SJCRH30 (cell line): Measurements from ENCODE around the gene PLCB1. TPM values are rescaled to one million over a fixed set of nuclear protein-coding genes. Genes with fewer than 3 reads are reported as not detected.
"Not testable (repeated sequence)": the region's sequence is repeated elsewhere in the genome, so short reads cannot be mapped to it uniquely, and the experiment has no call there.

Source experiments
- DNase-seq, 2 experiments: peaks; one replicate each; pipeline ENCODE4 v3.0.0-alpha.2; 2015 to 2020
- H3K27ac ChIP-seq: fragments of 250-450 bp; sonication (Bioruptor Pico); 2 replicates; pipeline ENCODE4 v1.5.1; 2020; ENCODE audit warnings: mild to moderate bottlenecking, moderate library complexity
- H3K27me3 ChIP-seq: fragments of 250-450 bp; sonication (Bioruptor Pico); 2 replicates; pipeline ENCODE4 v1.5.1; 2020; ENCODE audit warnings: mild to moderate bottlenecking, moderate library complexity
- H3K36me3 ChIP-seq: fragments of 250-450 bp; sonication (Bioruptor Pico); 2 replicates; pipeline ENCODE4 v1.5.1; 2020; ENCODE audit warnings: mild to moderate bottlenecking, moderate library complexity
- H3K4me1 ChIP-seq: fragments of 250-450 bp; sonication (Bioruptor Pico); 2 replicates; pipeline ENCODE4 v1.5.1; 2020; ENCODE audit warnings: mild to moderate bottlenecking, moderate library complexity
- H3K4me3 ChIP-seq: fragments of 250-450 bp; sonication (Bioruptor Pico); 2 replicates; pipeline ENCODE4 v1.5.1; 2020; ENCODE audit warnings: mild to moderate bottlenecking, moderate library complexity
- H3K9me3 ChIP-seq: fragments of 250-450 bp; sonication (Bioruptor Pico); replicated peaks from 2 replicates; pipeline ENCODE4 v1.5.1; 2020; ENCODE audit warnings: mild to moderate bottlenecking, moderate library complexity
- total RNA-seq: library from RNA; depleted of rRNA; stranded (reverse); fragments of >200 nt; shearing (Covaris generic); gene quantifications from 2 replicates; pipeline ENCODE4 v1.2.3, GENCODE V29; 2014; rRNA removed

The PLCB1 gene
- total RNA-seq, result 11.0 and 13.4 TPM in 2 replicates

GRCh38 chr20:8131598-8132483 lies at the start of gene PLCB1:
PLCB1 (plus strand) TSS chr20:8132266; CDS start chr20:8132652, 386 bp downstream.
- Histone ChIP-seq H3K4me1 (no peaks in the 10 kb centered on the region), H3K27ac (0 out of 2 replicates have a peak within 1 kb of the TSS, but pooled peaks have one; percentile 18), H3K9me3 (no peaks in the 10 kb centered on the region), H3K27me3 (no peaks in the 10 kb centered on the region), H3K36me3 (no peaks in the 10 kb centered on the region), H3K4me3 (peak within 1 kb of the TSS; percentile 70)
- peak; percentile 81 to 90 for DNase-seq

GRCh38 chr20:8082989-8083388 lies 49.1 kb upstream of the PLCB1 start:
- Histone ChIP-seq H3K36me3 (no peaks in the 10 kb centered on the region), H3K27me3 (no peaks in the 10 kb centered on the region), H3K4me3 (no peak overlapping the region), H3K4me1 (peaks cover 14% of the 10 kb centered on the region), H3K27ac (peak overlapping the region; percentile 21; the same call in 1 of the 2 replicates), H3K9me3 (no peaks in the 10 kb centered on the region)
- peak; percentile 27 to 76 for DNase-seq

GRCh38 chr20:8089668-8090067 lies 42.4 kb upstream of the PLCB1 start:
- Histone ChIP-seq H3K4me3 (no peak overlapping the region), H3K36me3 (no peaks in the 10 kb centered on the region), H3K9me3 (no peaks in the 10 kb centered on the region), H3K4me1 (no peaks in the 10 kb centered on the region), H3K27ac (no peak overlapping the region), H3K27me3 (no peaks in the 10 kb centered on the region)
- DNase-seq, result no peak

GRCh38 chr20:8094415-8094818 lies 37.6 kb upstream of the PLCB1 start:
- H3K27ac ChIP-seq, result no peak overlapping the region
- no peaks in the 10 kb centered on the region for H3K9me3 ChIP-seq
- H3K4me3 ChIP-seq, result no peak overlapping the region
- H3K27me3 ChIP-seq, result no peaks in the 10 kb centered on the region
- H3K36me3 ChIP-seq, result no peaks in the 10 kb centered on the region
- DNase-seq, result peak in 1 of 2 experiments; percentile 27
- H3K4me1 ChIP-seq, result no peaks in the 10 kb centered on the region

GRCh38 chr20:8094850-8095249 lies 37.2 kb upstream of the PLCB1 start:
- H3K27ac ChIP-seq, result no peak overlapping the region
- no peak for DNase-seq
- no peaks in the 10 kb centered on the region for H3K27me3 ChIP-seq
- no peaks in the 10 kb centered on the region for H3K4me1 ChIP-seq
- H3K4me3 ChIP-seq, result no peak overlapping the region
- no peaks in the 10 kb centered on the region for H3K9me3 ChIP-seq
- H3K36me3 ChIP-seq, result no peaks in the 10 kb centered on the region

- no peak for DNase-seq
- Histone ChIP-seq H3K9me3 (no peaks in the 10 kb centered on the region), H3K27me3 (no peaks in the 10 kb centered on the region), H3K27ac (no peak overlapping the region), H3K4me1 (no peaks in the 10 kb centered on the region), H3K4me3 (no peak overlapping the region), H3K36me3 (no peaks in the 10 kb centered on the region)
These were observed 36.2 kb upstream of the PLCB1 start for GRCh38 chr20:8095648-8096572.

GRCh38 chr20:8097307-8097706 lies 34.8 kb upstream of the PLCB1 start:
- H3K4me3 ChIP-seq, result no peak overlapping the region
- H3K27ac ChIP-seq, result no peak overlapping the region
- no peaks in the 10 kb centered on the region for H3K4me1 ChIP-seq
- no peaks in the 10 kb centered on the region for H3K36me3 ChIP-seq
- no peaks in the 10 kb centered on the region for H3K9me3 ChIP-seq
- DNase-seq, result no peak
- H3K27me3 ChIP-seq, result no peaks in the 10 kb centered on the region

GRCh38 chr20:8104252-8104651 lies 27.8 kb upstream of the PLCB1 start:
- H3K4me1 ChIP-seq, result no peaks in the 10 kb centered on the region
- H3K27ac ChIP-seq, result no peak overlapping the region
- DNase-seq, result no peak
- 0 out of 2 replicates have a peak, but pooled peaks cover 3% of the 10 kb centered on the region for H3K9me3 ChIP-seq
- no peaks in the 10 kb centered on the region for H3K36me3 ChIP-seq
- no peak overlapping the region for H3K4me3 ChIP-seq
- H3K27me3 ChIP-seq, result no peaks in the 10 kb centered on the region

GRCh38 chr20:8114612-8115011 lies 17.5 kb upstream of the PLCB1 start:
- not testable (repeated sequence) for H3K9me3 ChIP-seq, H3K36me3 ChIP-seq, H3K27ac ChIP-seq, DNase-seq, H3K4me1 ChIP-seq, H3K27me3 ChIP-seq
- peak overlapping the region; percentile 42 for H3K4me3 ChIP-seq

- DNase-seq, result no peak
- Histone ChIP-seq H3K4me1 (no peaks in the 10 kb centered on the region), H3K27ac (no peak overlapping the region), H3K27me3 (no peaks in the 10 kb centered on the region), H3K9me3 (0 out of 2 replicates have a peak, but pooled peaks cover 3% of the 10 kb centered on the region), H3K4me3 (no peak overlapping the region), H3K36me3 (no peaks in the 10 kb centered on the region)
These were observed 16.6 kb upstream of the PLCB1 start for GRCh38 chr20:8115436-8115835.

GRCh38 chr20:8116067-8116811 lies 15.8 kb upstream of the PLCB1 start:
- H3K9me3 ChIP-seq, result 0 out of 2 replicates have a peak, but pooled peaks cover 3% of the 10 kb centered on the region
- H3K36me3 ChIP-seq, result no peaks in the 10 kb centered on the region
- H3K27me3 ChIP-seq, result no peaks in the 10 kb centered on the region
- DNase-seq, result no peak
- H3K4me1 ChIP-seq, result no peaks in the 10 kb centered on the region
- H3K4me3 ChIP-seq, result no peak overlapping the region
- H3K27ac ChIP-seq, result no peak overlapping the region

GRCh38 chr20:8117636-8118035 lies 14.4 kb upstream of the PLCB1 start:
- no peak for DNase-seq
- no peak overlapping the region for H3K4me3 ChIP-seq
- no peaks in the 10 kb centered on the region; the same call in 1 of the 2 replicates for H3K36me3 ChIP-seq
- H3K4me1 ChIP-seq, result no peaks in the 10 kb centered on the region
- H3K27me3 ChIP-seq, result peaks cover 4% of the 10 kb centered on the region; the same call in 1 of the 2 replicates
- 0 out of 2 replicates have a peak, but pooled peaks cover 3% of the 10 kb centered on the region for H3K9me3 ChIP-seq
- no peak overlapping the region for H3K27ac ChIP-seq

- Histone ChIP-seq H3K27ac (no peak overlapping the region), H3K4me3 (no peak overlapping the region), H3K27me3 (peaks cover 4% of the 10 kb centered on the region; the same call in 1 of the 2 replicates), H3K9me3 (0 out of 2 replicates have a peak, but pooled peaks cover 3% of the 10 kb centered on the region), H3K4me1 (no peaks in the 10 kb centered on the region), H3K36me3 (no peaks in the 10 kb centered on the region; the same call in 1 of the 2 replicates)
- DNase-seq, result no peak
These were observed 14.0 kb upstream of the PLCB1 start for GRCh38 chr20:8118039-8118438.

- no peak for DNase-seq
- H3K4me3 ChIP-seq, result no peak overlapping the region
- 0 out of 2 replicates have a peak, but pooled peaks cover 3% of the 10 kb centered on the region for H3K9me3 ChIP-seq
- H3K36me3 ChIP-seq, result no peaks in the 10 kb centered on the region; the same call in 1 of the 2 replicates
- H3K4me1 ChIP-seq, result no peaks in the 10 kb centered on the region
- no peak overlapping the region for H3K27ac ChIP-seq
- peaks cover 4% of the 10 kb centered on the region; the same call in 1 of the 2 replicates for H3K27me3 ChIP-seq
These were observed 13.3 kb upstream of the PLCB1 start for GRCh38 chr20:8118760-8119159.
